ENCODE data around the gene VIM.
A peak's percentile ranks its signal among the peaks of the same experiment; 100 is the strongest.

The VIM gene

DNA sequence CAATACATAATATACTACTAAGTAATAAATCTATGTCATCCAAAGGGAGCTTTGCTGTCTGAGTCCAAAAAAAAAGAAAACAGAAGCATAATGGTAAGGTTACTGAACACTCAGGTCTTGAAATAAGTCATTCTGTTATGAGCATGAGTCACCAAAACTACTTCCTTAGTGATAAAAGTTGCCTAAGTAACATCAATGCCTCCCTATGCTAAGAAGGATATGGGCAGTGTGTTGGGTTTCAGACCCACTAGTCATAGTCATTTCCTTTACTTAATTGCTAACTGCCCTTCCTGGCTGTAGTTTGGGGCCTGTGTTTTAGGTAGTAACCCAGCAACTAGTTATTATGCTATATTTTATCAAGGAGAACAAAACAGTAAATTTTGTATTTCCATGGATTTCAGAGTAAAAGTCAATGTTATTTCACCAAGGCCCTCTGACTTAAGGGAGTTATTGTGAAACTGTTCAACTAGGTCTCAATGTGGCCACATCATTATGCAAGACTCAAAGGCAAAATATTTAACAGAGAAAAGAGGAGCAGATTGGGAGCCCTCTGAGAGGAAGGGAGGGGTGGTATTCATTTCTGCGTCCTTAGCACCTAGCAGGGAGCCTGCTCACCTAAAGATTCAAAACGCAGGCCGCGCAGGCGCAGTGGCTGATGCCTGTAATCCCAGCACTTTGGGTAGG lies 11.7 kb upstream of the VIM start:
- H3K27me3 ChIP-seq (ENCODE audit: insufficient read depth, poor library complexity, severe bottlenecking), result no peaks in the 10 kb centered on the region
- TF ChIP-seq SPI1 (IDR thresholded peaks at IDR 0.05; ENCODE audit: borderline replicate concordance, low read depth), result no peak
- TF ChIP-seq GABPA (IDR thresholded peaks at IDR 0.05; ENCODE audit: low read depth), result no peak
- TF ChIP-seq, protein P1, sequence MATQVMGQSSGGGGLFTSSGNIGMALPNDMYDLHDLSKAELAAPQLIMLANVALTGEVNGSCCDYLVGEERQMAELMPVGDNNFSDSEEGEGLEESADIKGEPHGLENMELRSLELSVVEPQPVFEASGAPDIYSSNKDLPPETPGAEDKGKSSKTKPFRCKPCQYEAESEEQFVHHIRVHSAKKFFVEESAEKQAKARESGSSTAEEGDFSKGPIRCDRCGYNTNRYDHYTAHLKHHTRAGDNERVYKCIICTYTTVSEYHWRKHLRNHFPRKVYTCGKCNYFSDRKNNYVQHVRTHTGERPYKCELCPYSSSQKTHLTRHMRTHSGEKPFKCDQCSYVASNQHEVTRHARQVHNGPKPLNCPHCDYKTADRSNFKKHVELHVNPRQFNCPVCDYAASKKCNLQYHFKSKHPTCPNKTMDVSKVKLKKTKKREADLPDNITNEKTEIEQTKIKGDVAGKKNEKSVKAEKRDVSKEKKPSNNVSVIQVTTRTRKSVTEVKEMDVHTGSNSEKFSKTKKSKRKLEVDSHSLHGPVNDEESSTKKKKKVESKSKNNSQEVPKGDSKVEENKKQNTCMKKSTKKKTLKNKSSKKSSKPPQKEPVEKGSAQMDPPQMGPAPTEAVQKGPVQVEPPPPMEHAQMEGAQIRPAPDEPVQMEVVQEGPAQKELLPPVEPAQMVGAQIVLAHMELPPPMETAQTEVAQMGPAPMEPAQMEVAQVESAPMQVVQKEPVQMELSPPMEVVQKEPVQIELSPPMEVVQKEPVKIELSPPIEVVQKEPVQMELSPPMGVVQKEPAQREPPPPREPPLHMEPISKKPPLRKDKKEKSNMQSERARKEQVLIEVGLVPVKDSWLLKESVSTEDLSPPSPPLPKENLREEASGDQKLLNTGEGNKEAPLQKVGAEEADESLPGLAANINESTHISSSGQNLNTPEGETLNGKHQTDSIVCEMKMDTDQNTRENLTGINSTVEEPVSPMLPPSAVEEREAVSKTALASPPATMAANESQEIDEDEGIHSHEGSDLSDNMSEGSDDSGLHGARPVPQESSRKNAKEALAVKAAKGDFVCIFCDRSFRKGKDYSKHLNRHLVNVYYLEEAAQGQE (IDR thresholded peaks at IDR 0.05; ENCODE audit: insufficient replicate concordance, low read depth), result no peak
- no peak for TF ChIP-seq POLR2AphosphoS5 (IDR thresholded peaks at IDR 0.05; ENCODE audit: low read depth)
- H3K4me3 ChIP-seq (replicated peaks; ENCODE audit: insufficient read depth, low read length), result no peak overlapping the region
- peak; percentile 66 to 85 for DNase-seq (ENCODE audit: low read depth in 1 of 2, low spot score in 1 of 2)
- H3K27ac ChIP-seq (replicated peaks), result peak overlapping the region; percentile 99

DNA sequence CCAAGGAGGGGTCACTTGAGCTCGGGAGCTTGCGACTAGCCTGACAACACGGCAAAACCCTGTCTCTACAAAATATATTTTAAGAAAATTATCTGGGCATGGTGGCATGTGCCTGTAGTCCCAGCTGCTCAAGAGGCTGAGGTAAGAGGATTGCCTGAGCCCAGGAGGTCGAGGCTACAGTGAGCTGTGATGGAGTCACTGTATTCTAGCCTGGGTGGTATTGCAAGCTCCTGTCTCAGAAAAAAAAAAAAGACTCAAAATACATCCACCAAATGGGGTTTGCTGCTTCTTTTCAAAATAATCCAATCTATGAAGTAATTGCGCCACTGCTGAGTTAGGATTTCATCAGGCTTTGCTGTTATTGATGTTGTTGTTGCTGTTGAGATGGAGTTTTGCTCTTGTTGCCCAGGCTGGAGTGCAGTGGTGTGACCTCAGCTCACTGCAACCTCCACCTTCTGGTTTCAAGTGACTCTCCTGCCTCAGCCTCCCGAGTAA lies 11.1 kb upstream of the VIM start:
- H3K27ac ChIP-seq (replicated peaks), result peak overlapping the region; percentile 99
- peak in 1 of 2 experiments; percentile 17 for DNase-seq (ENCODE audit: low read depth in 1 of 2, low spot score in 1 of 2)
- TF ChIP-seq CTCF (IDR thresholded peaks at IDR 0.05; ENCODE audit: insufficient read depth, low read length) (no peak), GABPA (IDR thresholded peaks at IDR 0.05; ENCODE audit: low read depth) (no peak), POLR2AphosphoS5 (IDR thresholded peaks at IDR 0.05; ENCODE audit: low read depth) (no peak), SPI1 (IDR thresholded peaks at IDR 0.05; ENCODE audit: borderline replicate concordance, low read depth) (no peak)
- TF ChIP-seq, protein P1 (IDR thresholded peaks at IDR 0.05; ENCODE audit: insufficient replicate concordance, low read depth), result no peak
- no peaks in the 10 kb centered on the region for H3K27me3 ChIP-seq (ENCODE audit: insufficient read depth, poor library complexity, severe bottlenecking)
- no peak overlapping the region for H3K4me3 ChIP-seq (replicated peaks; ENCODE audit: insufficient read depth, low read length)

GRCh38 chr10:17217631-17218232 lies 10.3 kb upstream of the VIM start:
- peak overlapping the region; percentile 99 for H3K27ac ChIP-seq (replicated peaks)
- no peak for TF ChIP-seq POLR2AphosphoS5 (IDR thresholded peaks at IDR 0.05; ENCODE audit: low read depth)
- DNase-seq (ENCODE audit: low read depth in 1 of 2, low spot score in 1 of 2), result no peak

DNA sequence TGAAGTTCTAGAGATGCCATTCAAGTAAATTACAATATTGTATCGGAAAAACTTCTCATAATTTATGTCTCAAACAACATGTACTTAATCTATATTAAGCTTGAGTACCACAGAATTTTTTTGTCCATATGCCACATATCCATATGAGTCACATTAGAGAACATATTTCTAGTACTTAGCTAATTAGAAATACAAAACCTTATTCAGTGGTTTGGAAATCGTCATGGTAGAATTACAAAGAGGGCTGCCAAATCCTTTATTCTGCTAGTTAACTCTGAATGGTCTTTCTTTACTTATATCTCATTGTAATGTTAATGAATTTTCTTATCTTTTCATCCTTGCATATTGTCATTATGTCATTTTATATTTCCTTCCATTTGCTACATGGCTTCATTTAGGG lies 9.0 kb upstream of the VIM start:
- DNase-seq (ENCODE audit: low read depth in 1 of 2, low spot score in 1 of 2), result no peak
- TF ChIP-seq CTCF (IDR thresholded peaks at IDR 0.05; ENCODE audit: insufficient read depth, low read length) (no peak), POLR2AphosphoS5 (IDR thresholded peaks at IDR 0.05; ENCODE audit: low read depth) (no peak), GABPA (IDR thresholded peaks at IDR 0.05; ENCODE audit: low read depth) (no peak), SPI1 (IDR thresholded peaks at IDR 0.05; ENCODE audit: borderline replicate concordance, low read depth) (no peak)
- TF ChIP-seq, protein P1 (IDR thresholded peaks at IDR 0.05; ENCODE audit: insufficient replicate concordance, low read depth), result no peak
- Histone ChIP-seq H3K4me3 (replicated peaks; ENCODE audit: insufficient read depth, low read length) (no peak overlapping the region), H3K27me3 (ENCODE audit: insufficient read depth, poor library complexity, severe bottlenecking) (no peaks in the 10 kb centered on the region), H3K27ac (replicated peaks) (no peak overlapping the region)

More at GRCh38 chr10:17217631-17218232, 10.3 kb upstream of the VIM start:
- H3K27me3 ChIP-seq (ENCODE audit: insufficient read depth, poor library complexity, severe bottlenecking), result no peaks in the 10 kb centered on the region
- H3K4me3 ChIP-seq (replicated peaks; ENCODE audit: insufficient read depth, low read length), result no peak overlapping the region
